Mesenteric fat pad (tissue), 1 donor: ENCODE data around the gene TMEM117. TPM values are rescaled to one million over a fixed set of nuclear protein-coding genes. Genes with fewer than 3 reads are reported as not detected.

Experiments
- DNase-seq: peaks from one replicate; pipeline ENCODE4 v3.0.0-alpha.2; 2020; ENCODE audit warnings: low spot score
- long read RNA-seq: library from polyadenylated mRNA; unstranded; transcript quantifications from one replicate; pipeline ENCODE4 v2.0.0, GENCODE V29; 2020
- total RNA-seq: library from RNA; stranded (reverse); fragmentation: NEBNext Ultra II Directional; extraction: Animal tissue kit (Norgen Biotek cat#: 25700); gene quantifications from one replicate; pipeline ENCODE4 v1.2.1, GENCODE V29; 2021
- donor health status: DM: yes; HTN: yes; CAD: no.

The TMEM117 gene
- 7.7 TPM for total RNA-seq
- long read RNA-seq, partial matches to known transcripts, result 0 of 5 reads
- long read RNA-seq, other reads (novel, unspliced or antisense), result 2 of 5 reads

DNA sequence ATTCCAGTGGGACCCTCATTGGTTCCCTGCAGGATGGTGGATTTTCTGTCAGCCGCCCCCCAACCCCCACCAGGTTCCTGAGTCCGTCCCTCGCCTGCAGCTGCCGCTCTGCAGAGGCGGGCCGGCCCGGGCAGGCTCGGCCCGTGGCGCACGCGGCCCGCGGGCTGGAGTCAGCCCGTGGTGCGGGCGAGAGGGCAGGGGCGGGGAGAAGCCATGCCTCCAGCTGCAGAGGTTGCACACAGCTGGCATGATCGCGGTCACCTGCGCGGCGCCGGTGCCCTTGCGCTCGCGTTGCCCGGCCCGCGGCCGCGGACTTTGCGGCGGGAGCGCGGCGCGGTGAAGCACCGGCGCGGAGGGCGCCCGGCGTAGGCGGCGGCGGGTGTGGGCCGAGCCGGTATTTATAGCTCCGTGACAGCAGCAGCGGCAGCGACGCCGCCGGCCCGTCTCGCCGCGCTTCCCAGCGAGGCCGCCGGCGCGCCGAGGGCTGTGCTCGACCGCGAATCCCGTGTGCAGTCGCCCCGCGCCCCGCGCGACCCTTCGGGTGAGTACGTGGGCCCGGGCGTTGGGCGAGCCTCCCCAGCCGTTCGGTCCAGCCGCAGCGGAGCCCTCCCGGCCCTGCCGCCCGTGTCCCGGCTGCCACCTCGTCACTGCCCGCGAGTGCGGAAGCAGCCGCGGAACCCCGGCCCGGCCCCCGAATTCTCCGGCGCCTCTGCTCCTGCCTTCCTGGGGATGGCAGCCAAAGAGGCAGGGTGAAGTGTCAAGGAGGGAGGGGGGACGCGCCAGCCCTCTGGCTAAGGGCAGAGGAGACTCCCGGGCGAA, at the start of gene TMEM117:
TMEM117 (plus strand) TSS at position 426 of the 819 bp plus-strand sequence.
- DNase-seq, result peak; percentile 94

DNA sequence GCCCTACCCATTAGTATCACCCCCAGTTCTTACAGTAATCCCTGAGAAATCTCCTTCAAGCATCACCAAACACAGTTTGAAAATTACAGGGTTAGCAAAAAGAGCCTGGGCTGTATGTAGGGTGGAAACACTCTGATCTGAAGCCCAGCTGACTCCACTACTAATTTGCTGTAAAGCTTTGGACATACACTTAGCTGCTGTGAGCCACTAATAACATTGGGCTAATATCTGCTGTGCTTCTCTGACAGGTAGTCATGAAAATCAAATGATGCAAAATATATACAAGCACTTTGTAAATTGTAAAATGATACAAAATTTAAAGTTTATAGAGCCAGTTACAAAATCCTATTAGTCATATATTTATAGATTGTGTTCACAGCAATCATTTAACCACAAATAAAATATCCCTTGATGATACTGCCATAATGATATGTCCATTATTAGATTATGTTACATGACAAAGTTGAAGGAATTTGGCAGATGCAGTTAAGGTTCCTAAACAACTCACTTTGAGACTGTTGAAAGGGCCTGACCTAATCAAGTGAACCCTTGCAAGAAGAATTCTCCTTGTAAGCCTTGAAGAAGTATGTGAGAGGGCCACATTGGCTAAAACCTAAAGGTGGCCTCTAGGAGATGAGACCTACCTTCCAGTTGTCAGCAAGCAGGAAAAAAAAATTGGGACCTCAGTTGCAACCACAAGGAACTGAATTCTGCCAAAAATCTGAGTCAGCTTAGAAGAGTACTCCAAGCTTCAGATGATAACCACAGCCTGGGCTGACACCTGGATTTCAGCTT, 48.8 kb upstream of the TMEM117 start:
- no peak for DNase-seq

DNA sequence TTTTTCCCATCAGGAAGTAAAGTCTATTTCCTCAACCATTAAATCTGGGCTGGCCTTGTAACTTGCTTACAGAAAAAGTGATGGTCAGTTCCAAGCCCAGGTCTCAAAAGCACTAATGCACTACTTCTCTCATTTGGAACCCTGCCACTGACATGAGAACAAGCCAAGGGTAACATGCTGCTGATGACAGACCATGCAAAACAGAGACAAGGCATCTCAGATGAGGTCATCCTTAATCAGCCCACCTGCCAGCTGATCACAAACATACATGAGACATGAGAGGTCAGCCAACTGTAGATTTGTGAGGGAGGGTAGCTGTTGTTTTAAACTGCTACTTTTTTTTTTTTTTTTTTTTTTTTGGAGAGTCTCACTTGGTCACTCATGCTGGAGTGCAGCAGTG, 45.9 kb upstream of the TMEM117 start:
- no peak for DNase-seq

DNA sequence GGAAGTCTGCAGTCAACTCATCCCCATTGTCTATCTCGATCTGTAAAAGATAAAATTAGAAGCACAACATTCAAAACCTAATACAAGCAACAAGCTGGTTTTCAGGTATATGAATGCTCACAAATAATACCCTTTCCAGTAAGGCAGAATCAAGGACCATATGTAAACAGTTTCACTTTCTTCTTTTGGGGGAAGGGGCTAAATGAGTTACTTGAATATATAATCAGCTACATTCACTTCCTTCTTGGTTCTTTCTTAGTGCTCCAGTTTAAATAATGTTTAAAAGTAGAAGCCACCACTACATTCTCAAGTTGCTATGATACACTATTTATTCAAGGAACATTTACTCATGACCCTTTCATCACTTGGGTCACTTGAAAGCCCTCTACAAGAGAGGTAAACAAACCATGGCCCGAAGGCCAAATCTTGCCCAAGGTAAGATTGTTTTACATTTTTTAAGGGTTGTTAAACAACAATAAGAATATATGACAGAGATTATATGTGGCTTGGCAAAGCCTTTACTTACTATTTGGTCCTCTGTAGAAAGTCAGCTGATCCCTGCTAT, 40.1 kb upstream of the TMEM117 start:
- DNase-seq, result no peak

DNA sequence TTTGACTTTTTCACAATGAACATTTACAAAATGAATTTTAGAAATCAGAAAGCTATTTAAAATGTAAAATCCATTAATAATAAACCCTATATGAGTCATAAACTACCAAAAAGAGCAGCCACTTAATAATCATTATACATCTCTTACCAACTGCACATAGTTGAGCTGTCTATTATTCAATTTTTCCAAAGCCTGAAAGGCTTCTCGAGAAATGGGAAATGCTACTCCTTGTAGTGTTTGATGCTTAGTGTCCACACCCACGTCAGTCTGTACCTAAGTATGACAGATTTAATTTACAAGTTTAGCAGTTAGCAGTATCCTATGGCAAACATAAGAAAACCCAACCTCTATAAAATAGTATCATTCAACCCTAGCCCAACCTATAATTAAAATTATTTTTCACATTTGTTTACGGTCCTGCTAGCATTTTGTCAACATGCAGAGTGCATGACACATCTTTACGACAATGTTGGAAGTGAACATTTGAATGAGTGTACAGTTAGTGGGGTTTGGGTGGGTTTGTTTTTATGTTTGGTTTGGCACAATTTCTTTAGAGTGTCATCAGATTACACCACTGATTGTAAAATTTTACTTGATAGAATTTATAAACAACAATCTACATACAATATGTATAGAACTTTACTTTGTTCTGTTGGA, 38.2 kb upstream of the TMEM117 start:
- no peak for DNase-seq

DNA sequence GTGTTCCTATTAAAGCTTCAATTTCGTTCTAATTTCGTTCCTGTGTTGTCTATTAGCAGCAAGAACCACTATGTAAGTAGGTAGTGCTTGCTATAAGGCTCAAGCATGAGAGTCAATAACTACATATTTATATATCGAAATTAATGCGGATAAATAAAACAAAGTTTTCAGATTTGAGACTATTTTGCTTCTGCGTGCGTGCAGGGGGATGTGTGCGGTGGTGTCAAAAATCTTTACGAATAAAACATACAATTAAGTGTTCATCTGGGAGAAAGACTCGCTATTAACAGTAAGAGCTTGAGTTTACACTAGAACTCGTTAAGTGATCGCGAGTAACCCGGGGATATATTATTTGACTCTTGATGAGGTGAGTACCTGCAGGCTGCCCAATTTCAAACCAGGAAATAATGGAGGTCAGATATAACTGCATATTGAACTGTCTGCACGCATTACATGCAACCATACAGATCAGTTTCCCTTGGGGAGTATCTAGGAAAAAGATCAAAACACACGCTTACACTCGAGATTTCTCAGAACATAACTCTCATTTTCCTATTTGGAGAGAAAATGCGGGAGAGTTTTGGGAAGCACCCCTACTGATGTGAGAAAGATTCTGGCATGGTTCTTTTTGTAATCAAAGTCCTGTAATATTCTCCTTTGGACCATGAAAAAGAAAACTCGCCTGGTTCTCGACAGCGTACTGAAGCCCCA, 30.6 kb upstream of the TMEM117 start:
- no peak for DNase-seq

DNA sequence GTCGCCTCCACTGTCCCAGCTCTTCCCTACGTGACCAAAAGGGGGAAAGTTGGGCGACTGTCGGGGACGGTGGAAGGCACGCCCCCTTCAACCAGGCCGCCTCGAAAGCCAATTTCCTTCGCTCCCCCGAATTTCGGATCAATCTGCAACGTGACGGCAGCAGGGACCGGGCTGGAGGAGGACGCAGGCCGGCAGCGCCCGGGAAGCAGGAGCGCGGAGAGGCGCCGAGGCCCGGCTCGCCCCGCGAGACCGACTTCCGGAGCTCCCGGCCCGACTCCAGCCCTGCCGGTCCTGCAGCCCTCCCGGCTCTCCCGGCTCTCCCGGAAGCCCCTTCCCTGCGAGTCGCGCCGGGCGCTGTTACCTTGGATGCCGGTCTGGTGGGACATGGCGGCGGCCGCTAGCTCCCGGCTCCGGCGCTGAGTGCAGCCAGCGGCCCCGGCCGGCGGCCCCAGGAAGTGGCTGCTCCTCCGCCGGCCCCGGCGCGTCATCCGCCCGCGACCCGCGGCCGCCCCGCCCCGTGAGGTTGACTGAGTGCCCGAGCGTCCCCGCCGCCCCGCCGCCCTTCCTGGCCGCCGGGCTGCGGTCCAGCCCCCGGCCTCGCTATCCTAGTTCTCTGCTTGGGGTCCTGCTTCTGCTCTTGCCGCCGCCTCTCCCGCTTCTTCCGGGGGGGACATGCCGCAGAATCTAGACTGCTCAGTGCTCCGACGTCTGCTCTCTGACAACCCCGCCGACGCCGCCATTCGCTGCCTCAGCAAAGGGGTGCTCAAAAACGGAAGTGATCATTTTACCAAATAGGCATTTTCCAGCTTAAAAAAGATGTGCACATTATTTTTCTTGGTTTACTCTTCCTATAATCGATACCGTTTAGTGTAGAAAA, 29.8 kb upstream of the TMEM117 start, which contains the start of gene TWF1:
TWF1 (minus strand) TSS at position 458 of the 877 bp plus-strand sequence; CDS start at position 386, 72 bp downstream.
- DNase-seq, result peak; percentile 97

DNA sequence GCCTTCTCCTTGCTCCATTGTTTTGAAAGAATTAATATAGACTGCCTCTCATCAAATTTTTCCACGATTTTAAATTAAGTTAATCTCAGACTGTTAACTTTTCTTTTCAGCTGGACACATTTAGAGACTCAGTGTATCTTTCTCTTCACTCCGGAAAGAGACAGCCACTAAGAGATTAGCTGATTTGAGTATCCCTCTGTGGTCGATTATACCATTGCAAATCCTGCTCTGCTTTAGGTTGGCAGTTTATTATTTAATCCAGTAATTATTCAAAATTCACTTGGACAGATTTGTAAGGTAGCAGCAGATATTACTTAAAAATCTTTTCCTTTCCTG, 29.2 kb upstream of the TMEM117 start:
- DNase-seq, result no peak

DNA sequence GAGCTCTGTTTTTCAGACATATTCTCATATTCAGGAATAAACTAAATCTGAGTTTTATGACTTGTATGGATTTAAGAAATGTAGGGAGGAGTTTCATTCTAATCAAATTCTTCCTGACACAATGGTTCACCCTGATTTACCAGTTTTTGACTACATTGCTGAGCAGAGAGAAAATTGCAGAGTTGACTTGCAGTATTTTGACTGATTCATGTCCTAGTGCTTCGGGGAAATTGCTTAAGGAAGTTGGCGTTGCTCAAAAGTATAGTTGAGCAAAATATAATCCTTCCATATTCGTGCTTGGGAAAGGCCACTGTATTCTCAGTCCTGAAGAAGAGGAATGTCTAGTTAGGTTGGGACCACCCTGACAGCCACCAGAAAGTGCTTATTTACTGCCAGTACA, 28.5 kb upstream of the TMEM117 start:
- DNase-seq, result no peak

DNA sequence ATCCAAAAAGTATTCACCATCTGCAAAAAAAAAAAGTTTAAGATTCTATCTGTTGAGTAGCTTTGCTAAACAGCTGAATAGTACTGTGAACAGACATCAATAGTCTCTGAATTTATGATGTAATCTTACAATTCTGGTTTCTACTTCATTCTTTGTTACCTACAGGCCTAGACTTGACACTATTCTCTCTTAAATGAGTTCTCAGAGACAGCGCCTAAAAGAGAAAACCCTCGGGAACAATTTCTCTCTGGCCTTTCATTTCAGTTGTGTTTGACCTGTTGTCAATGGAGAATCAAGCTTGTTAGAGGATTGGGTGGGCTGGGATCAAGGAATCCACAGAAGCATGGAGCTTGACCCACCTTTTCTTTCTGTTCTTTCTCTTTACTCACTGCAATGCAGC, 23.8 kb upstream of the TMEM117 start:
- no peak for DNase-seq

DNA sequence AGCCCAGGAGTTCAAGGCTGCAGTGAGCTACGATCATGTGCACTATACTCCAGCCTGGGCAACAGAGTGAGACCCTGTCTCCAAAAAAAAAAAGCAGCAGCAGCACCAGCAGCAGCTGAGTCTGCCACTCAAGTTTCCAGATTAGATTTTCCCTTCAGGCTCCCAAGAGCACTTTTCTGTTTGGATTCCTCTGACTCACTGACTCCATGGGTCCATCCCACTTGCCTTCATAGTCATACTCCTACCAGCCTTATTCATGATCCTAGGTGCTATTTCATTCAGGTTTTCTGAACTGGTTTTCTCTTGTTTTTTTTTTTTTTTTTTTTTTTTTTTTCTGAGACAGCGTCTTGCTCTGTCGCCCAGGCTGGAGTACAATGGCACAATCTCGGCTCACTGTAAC, 23.0 kb upstream of the TMEM117 start:
- DNase-seq, result no peak

DNA sequence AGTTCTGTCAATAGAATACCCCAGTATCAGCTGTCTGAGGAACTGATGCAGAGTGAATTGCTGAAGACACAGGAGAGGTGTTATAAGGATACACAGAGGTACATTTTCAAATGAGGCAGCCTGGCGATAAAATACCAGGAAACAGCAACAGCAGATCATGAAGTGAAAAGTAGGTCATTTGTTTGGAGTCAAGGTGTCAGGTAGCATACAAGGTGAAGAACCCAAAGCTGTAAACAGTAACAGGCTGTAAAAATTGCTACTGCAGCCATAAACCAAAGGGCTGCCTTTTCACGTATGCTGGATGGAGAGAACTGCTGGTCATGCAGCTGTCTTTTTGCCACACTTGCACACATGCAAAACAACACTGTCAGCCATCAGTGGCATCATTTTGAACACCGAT, 20.5 kb upstream of the TMEM117 start:
- DNase-seq, result no peak

DNA sequence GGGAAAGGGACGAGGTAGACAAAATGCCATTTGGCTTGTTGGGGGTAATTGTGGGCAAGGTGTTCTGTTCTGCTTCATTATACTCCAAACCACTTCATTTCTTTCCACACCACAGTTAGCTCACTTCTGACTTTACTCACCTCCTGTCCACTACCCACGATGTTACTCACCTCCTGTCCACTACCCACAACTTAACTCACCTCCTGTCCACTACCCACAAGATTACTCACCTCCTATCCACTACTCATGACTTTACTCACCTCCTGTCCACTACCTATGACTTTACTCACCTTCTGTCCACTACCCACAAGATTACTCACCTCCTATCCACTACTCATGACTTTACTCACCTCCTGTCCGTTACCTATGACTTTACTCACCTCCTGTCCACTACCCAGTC, 19.7 kb upstream of the TMEM117 start:
- no peak for DNase-seq

DNA sequence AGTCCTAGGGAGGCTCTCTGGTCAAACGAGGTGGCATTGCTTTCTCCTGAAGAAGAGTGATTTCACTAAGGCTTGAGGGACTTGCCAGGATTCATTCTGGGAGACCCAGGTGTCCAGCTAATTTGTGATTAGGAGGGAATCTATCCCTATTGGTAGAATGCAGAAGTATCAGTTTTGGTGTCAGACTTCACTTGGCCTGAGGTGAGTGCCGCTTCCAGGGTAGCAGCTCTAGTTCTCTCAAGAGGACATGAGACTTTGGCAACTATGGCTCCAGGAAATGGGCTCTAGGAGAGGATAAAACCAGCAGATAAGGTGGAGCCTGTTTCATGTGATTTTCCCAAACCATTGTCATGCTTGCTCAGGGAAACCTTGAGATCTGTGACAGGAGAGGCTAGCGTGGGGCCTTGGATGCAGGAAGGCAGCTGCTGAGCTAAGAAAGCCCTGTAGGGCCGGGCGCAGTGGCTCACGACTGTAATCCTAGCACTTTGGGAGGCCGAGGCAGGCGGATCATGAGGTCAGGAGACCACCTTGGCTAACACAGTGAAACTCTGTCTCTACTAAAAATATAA, 11.6 kb upstream of the TMEM117 start:
- no peak for DNase-seq

DNA sequence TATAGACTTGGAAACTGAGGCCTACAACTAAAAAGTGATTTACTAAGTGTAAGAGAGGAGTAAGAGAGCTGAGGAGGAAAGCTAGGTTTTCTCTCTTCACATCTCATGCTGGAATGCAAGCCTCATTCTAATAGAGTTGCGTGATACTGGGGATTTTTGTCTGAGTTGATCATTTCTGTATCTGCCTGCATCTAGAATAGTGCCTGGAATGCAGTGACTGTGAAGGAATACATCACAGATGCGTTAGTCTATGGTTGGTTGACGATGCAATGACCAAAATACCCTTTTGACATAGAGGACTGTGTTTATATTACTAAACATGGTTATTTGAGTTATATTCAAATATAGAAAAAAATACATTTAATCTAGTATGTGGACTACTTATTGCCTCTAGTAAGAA, 9.2 kb upstream of the TMEM117 start:
- DNase-seq, result no peak

DNA sequence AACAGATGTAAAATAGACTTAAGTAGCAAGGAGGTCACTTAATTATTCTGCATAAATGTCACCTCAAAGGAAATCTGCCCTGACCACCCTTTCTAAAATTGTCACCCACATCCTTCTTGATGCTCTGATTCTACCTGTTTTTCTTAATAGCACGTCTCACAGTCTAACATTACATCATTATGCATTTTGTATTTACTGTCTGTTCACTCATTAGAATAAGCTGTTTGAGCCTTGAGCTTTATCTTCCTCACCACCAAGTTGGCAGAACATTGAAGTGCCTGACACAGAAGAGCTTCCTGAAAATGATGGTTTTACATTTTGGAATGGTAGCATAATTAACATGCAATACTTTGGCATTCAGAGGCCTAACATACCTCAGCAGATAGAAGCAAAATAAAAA, 8.8 kb upstream of the TMEM117 start:
- no peak for DNase-seq

DNA sequence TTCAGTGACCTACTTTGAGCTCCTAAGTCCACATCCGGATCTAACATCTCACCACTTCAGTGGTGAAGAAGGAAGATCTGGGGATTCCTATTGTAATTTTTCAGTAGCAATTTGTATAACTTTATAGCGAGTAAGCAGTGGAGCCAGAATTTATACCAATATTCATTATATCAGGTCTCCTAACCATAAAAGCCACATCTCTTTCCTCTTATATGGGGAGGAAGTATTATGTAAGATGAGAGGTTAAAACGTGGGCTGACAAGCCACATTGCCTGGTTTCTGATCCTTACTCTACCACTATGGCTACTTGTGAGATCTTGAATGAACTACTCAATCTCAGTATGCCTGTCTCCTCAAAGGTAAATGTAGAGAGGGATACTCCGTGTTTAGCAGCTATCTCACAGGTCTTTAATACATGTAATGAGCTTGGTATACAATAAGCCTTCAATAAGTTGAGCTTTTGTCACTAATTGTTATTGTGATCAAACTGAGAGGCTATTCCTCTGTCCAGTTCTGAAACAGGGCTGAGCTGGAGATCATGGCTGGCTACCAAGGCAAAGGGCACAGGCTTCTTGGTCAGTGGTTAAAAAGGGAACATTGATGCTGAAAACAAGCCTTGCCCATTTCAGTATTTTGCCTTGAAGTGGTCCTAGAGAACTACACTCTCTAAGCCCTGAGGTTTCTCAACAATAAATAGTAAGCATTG, 3.3 kb upstream of the TMEM117 start:
- no peak for DNase-seq

DNA sequence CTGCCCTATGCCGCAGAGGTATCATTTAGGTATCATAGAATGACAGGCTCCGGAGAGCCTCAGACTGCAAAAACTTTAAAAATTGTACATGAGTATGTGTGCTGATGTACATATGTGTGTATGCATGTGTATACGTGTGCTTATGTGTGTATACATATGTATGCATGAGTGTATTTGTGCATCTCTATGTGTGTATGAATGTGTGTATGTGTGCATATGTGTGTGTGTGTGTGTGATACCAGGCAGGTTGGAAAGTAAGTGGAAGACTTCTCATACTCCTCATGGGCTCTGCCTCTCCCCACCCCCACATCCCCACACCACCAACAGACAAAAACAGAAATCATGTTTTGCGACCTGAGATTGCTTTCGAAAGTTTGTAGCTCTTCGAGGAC, 621 bp upstream of the TMEM117 start:
- DNase-seq, result no peak

DNA sequence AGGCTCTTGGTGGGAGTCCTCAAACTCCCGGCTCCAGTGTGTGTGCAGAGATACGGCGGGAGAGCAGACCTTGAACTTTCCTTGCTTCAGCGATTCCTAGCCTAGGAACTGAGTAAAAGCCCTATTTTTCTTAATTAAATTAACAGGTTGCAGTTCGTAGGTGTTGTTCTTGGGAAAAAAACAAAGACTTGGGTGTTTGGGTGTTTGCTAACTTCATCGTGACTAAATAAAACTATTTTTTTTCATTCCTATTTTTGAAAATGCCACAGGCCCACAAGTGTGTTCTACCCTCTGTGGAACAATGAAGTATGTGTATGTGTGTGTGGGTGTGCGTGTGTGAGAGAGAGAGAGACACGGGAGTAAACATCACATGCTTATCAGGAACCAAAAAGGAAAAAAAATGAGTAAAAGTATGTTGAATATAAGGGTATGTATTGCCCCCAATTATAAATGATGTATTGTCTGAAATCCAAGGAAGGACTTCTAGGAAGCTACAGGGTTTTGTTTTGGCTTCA, 651 bp downstream of the TMEM117 start:
- no peak for DNase-seq
